ENCODE measurements around the gene GRP.
"Not testable (repeated sequence)": the region's sequence is repeated elsewhere in the genome, so short reads cannot be mapped to it uniquely, and the experiment has no call there.

Gene GRP

GRCh38 chr18:59242906-59243305 lies 22.9 kb downstream of the GRP start:
- DNase-seq = no peak
- Histone ChIP-seq H3K9me3 (no peaks in the 10 kb centered on the region), H3K4me3 (ENCODE audit: low read depth, low read length) (no peak overlapping the region), H3K4me1 (no peaks in the 10 kb centered on the region), H3K36me3 (no peaks in the 10 kb centered on the region), H3K27me3 (peaks cover 12% of the 10 kb centered on the region; the same call in 1 of the 2 replicates)
- TF ChIP-seq, protein P1, sequence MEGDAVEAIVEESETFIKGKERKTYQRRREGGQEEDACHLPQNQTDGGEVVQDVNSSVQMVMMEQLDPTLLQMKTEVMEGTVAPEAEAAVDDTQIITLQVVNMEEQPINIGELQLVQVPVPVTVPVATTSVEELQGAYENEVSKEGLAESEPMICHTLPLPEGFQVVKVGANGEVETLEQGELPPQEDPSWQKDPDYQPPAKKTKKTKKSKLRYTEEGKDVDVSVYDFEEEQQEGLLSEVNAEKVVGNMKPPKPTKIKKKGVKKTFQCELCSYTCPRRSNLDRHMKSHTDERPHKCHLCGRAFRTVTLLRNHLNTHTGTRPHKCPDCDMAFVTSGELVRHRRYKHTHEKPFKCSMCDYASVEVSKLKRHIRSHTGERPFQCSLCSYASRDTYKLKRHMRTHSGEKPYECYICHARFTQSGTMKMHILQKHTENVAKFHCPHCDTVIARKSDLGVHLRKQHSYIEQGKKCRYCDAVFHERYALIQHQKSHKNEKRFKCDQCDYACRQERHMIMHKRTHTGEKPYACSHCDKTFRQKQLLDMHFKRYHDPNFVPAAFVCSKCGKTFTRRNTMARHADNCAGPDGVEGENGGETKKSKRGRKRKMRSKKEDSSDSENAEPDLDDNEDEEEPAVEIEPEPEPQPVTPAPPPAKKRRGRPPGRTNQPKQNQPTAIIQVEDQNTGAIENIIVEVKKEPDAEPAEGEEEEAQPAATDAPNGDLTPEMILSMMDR (IDR thresholded peaks at IDR 0.05; ENCODE audit: low read depth, low read length) = no peak

- peaks cover 12% of the 10 kb centered on the region; the same call in 1 of the 2 replicates for H3K27me3 ChIP-seq
- TF ChIP-seq, protein P1 (IDR thresholded peaks at IDR 0.05; ENCODE audit: low read depth, low read length) = no peak
- H3K9me3 ChIP-seq = no peaks in the 10 kb centered on the region
- no peaks in the 10 kb centered on the region for H3K36me3 ChIP-seq
- DNase-seq = no peak
- H3K4me1 ChIP-seq = no peaks in the 10 kb centered on the region
- H3K4me3 ChIP-seq (ENCODE audit: low read depth, low read length) = no peak overlapping the region
Observed at GRCh38 chr18:59246796-59247195, 26.8 kb downstream of the GRP start.

- peaks cover 12% of the 10 kb centered on the region; the same call in 1 of the 2 replicates for H3K27me3 ChIP-seq
- DNase-seq = peak; percentile 42
- TF ChIP-seq, protein P1 (IDR thresholded peaks at IDR 0.05; ENCODE audit: low read depth, low read length) = peak; percentile 66
- H3K9me3 ChIP-seq = no peaks in the 10 kb centered on the region
- no peaks in the 10 kb centered on the region for H3K4me1 ChIP-seq
- H3K36me3 ChIP-seq = no peaks in the 10 kb centered on the region
- H3K4me3 ChIP-seq (ENCODE audit: low read depth, low read length) = no peak overlapping the region
Observed at GRCh38 chr18:59249199-59249774, 29.3 kb downstream of the GRP start.

GRCh38 chr18:59255491-59255890 lies 35.5 kb downstream of the GRP start:
- H3K4me3 ChIP-seq (ENCODE audit: low read depth, low read length); H3K36me3 ChIP-seq; H3K9me3 ChIP-seq; H3K4me1 ChIP-seq; DNase-seq; H3K27me3 ChIP-seq: not testable (repeated sequence)

DNA sequence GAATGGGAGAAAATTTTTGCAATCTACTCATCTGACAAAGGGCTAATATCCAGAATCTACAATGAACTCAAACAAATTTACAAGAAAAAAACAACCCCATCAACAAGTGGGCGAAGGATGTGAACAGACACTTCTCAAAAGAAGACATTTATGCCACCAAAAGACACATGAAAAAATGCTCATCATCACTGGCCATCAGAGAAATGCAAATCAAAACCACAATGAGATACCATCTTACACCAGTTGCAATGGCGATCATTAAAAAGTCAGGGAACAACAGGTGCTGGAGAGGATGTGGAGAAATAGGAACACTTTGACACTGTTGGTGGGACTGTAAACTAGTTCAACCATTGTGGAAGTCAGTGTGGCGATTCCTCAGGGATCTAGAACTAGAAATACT lies 41.9 kb downstream of the GRP start:
- H3K27me3 ChIP-seq = peaks cover 39% of the 10 kb centered on the region

GRCh38 chr18:59262243-59262642 lies 42.3 kb downstream of the GRP start:
- not testable (repeated sequence) for H3K9me3 ChIP-seq; H3K4me3 ChIP-seq (ENCODE audit: low read depth, low read length); H3K4me1 ChIP-seq; DNase-seq; H3K36me3 ChIP-seq
- H3K27me3 ChIP-seq = peaks cover 43% of the 10 kb centered on the region

More for the DNA sequence above, 41.9 kb downstream of the GRP start:
- DNase-seq; H3K36me3 ChIP-seq; H3K4me3 ChIP-seq (ENCODE audit: low read depth, low read length); H3K9me3 ChIP-seq; H3K4me1 ChIP-seq: not testable (repeated sequence)

- DNase-seq = no peak
- Histone ChIP-seq H3K36me3 (no peaks in the 10 kb centered on the region), H3K4me3 (ENCODE audit: low read depth, low read length) (no peak overlapping the region), H3K27me3 (peaks cover 57% of the 10 kb centered on the region), H3K9me3 (no peaks in the 10 kb centered on the region), H3K4me1 (no peaks in the 10 kb centered on the region)
- TF ChIP-seq, protein P1 (IDR thresholded peaks at IDR 0.05; ENCODE audit: low read depth, low read length) = no peak
Observed at GRCh38 chr18:59263661-59264060, 43.7 kb downstream of the GRP start.

DNA sequence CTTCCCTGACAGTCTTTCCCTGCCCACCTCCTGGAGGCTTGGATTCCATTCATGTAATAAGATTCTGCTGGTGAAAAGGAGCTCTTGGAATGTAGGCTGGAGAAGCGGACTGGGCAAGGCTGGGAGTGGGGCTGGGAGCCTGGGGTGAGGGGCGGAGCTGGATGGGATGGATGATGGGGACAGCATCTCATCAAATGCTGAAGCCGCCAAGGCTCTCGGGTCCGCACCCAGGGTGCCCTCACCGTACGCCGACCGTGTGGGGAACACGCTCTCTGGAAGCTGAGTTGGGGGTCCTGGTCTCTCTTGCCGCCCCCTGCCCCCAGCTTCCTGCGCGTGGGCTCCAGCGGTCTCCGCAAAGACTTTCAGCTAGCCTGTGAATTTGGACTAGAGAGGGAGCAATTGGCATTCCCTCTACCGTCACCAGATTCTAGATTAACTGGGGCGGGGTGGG lies 44.2 kb downstream of the GRP start:
- Histone ChIP-seq H3K27me3 (peaks cover 62% of the 10 kb centered on the region), H3K4me3 (ENCODE audit: low read depth, low read length) (no peak overlapping the region), H3K9me3 (no peaks in the 10 kb centered on the region), H3K4me1 (no peaks in the 10 kb centered on the region), H3K36me3 (no peaks in the 10 kb centered on the region)
- no peak for DNase-seq
- TF ChIP-seq, protein P1 (IDR thresholded peaks at IDR 0.05; ENCODE audit: low read depth, low read length) = no peak

Measured in BE2C (cell line).